DMS153 treated with DMSO at 0.1 percent for 48 hours (cell line): ENCODE measurements around the gene AP5S1.
A peak's percentile ranks its signal among the peaks of the same experiment; 100 is the strongest.

ENCODE experiments used
- DNase-seq: peaks from one replicate; lab custom pipeline; 2025; ENCODE audit not compliant: unreplicated experiment; lab: John Stamatoyannopoulos, UW

The AP5S1 gene

GRCh38 chr20:3820048-3820900, at the start of gene AP5S1:
Gene AP5S1, plus strand, starts transcription at chr20:3820547. Its CDS starts 1,571 bp downstream, at chr20:3822118.
- DNase-seq, result peak; percentile 94

- DNase-seq, result no peak
Observed at GRCh38 chr20:3771552-3772058, 48.7 kb upstream of the AP5S1 start.

GRCh38 chr20:3775457-3776108, 44.8 kb upstream of the AP5S1 start:
- DNase-seq, result no peak

- DNase-seq, result no peak
Observed at GRCh38 chr20:3777381-3777715, 43.0 kb upstream of the AP5S1 start.

GRCh38 chr20:3777716-3778629, 42.4 kb upstream of the AP5S1 start:
- no peak for DNase-seq

GRCh38 chr20:3778976-3779375, 41.4 kb upstream of the AP5S1 start:
- no peak for DNase-seq

- DNase-seq, result peak; percentile 72
Observed at GRCh38 chr20:3781153-3781910, 39.0 kb upstream of the AP5S1 start, which contains the start of gene SPEF1. Gene SPEF1, minus strand, starts transcription at chr20:3781448. Its CDS starts 161 bp downstream, at chr20:3781287.

- DNase-seq, result no peak
Observed at GRCh38 chr20:3782597-3782996, 37.8 kb upstream of the AP5S1 start.

- no peak for DNase-seq
Observed at GRCh38 chr20:3783068-3783489, 37.3 kb upstream of the AP5S1 start.

GRCh38 chr20:3783511-3784195, 36.7 kb upstream of the AP5S1 start:
- no peak for DNase-seq

- DNase-seq, result no peak
Observed at GRCh38 chr20:3784216-3784853, 36.0 kb upstream of the AP5S1 start.

- DNase-seq, result no peak
Observed at GRCh38 chr20:3784863-3785239, 35.5 kb upstream of the AP5S1 start.

GRCh38 chr20:3785240-3786125, 34.9 kb upstream of the AP5S1 start:
- DNase-seq, result no peak

- DNase-seq, result no peak
Observed at GRCh38 chr20:3786126-3786484, 34.2 kb upstream of the AP5S1 start.

- peak; percentile 70 for DNase-seq
Observed at GRCh38 chr20:3786665-3787323, 33.6 kb upstream of the AP5S1 start, which contains the start of gene CENPB. Gene CENPB, minus strand, starts transcription at chr20:3786740. Its CDS starts 257 bp downstream, at chr20:3786483.

GRCh38 chr20:3787324-3788014, 32.9 kb upstream of the AP5S1 start:
- no peak for DNase-seq

GRCh38 chr20:3788685-3789155, 31.6 kb upstream of the AP5S1 start:
- no peak for DNase-seq
